ENCODE measurements around the gene RARA.
"Not testable (repeated sequence)": the region's sequence is repeated elsewhere in the genome, so short reads cannot be mapped to it uniquely, and the experiment has no call there.

RARA gene

DNA sequence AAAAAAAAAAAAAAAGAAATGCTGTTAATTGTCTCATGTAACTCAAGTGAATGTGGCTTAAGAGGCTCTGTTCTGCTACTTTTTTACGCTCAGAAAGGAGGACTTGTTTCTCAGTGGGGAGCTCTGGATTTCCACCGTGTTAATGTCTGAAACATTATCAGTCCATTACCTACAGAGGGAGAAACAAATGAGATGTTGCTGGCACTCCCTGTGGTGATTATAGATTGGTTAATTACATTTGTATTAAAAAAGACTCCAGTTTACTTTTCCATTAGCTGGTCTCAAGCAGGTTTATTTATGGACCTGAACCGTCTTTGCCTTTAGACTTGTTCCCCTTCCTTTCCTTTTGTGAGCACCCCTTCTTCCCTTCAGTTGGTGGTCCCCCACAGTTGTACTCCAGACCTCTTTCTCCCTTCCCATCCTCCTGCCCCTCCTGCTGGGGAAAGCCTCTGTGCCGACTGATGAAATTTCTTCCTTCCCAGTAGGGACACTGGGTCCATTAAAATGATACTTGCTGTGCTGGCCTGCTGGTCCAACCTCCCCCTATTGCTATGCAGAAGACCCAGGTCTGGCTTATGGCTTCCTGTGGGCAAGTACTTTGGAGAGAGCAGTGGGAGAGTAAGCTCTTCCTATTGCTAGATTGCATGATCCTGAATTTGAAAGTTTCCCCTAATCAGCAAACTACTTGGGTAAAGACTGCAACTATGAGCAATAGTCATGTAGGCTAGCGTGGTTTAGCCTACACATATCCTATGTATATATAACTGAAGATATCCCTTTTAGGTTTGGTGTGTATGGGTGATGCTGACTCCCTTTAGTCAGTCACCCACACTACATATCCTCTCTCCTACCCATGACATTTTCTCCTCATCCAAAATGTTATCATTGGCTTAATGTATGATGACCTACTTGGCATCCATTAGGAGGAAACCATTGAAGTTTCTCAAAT lies 13.2 kb upstream of the RARA start:
- Histone ChIP-seq H3K9me2 (replicated peaks; ENCODE audit: low read depth, low read length) (no peaks in the 10 kb centered on the region), H3K27me3 (ENCODE audit: insufficient read depth, low read length, poor library complexity, severe bottlenecking) (no peaks in the 10 kb centered on the region), H3K4me1 (ENCODE audit: insufficient read depth, low read length, poor library complexity, severe bottlenecking) (peaks cover 34% of the 10 kb centered on the region), H3K4me2 (ENCODE audit: low read depth, low read length, poor library complexity, severe bottlenecking) (peak overlapping the region; percentile 18), H3K79me2 (ENCODE audit: insufficient read depth, low read length) (peaks cover 46% of the 10 kb centered on the region), H3K9me3 (ENCODE audit: insufficient read depth, low read depth, low read length) (no peaks in the 10 kb centered on the region), H3K4me3 (ENCODE audit: low read length, poor library complexity, severe bottlenecking) (no peak overlapping the region), H2AFZ (ENCODE audit: low read length) (no peak overlapping the region), H4K20me1 (ENCODE audit: insufficient read depth, low read length, poor library complexity, severe bottlenecking) (peaks cover 21% of the 10 kb centered on the region), H3K9ac (ENCODE audit: low read depth, low read length, poor library complexity, severe bottlenecking) (peak overlapping the region; percentile 35), H3F3A (ENCODE audit: low read depth) (no peaks in the 10 kb centered on the region), H3K36me3 (ENCODE audit: insufficient read depth, low read length) (peaks cover 68% of the 10 kb centered on the region; the same call in 1 of the 2 replicates)
- no peak for TF ChIP-seq EZH2phosphoT487 (IDR thresholded peaks at IDR 0.05; ENCODE audit: borderline replicate concordance)
- TF ChIP-seq, protein P1, sequence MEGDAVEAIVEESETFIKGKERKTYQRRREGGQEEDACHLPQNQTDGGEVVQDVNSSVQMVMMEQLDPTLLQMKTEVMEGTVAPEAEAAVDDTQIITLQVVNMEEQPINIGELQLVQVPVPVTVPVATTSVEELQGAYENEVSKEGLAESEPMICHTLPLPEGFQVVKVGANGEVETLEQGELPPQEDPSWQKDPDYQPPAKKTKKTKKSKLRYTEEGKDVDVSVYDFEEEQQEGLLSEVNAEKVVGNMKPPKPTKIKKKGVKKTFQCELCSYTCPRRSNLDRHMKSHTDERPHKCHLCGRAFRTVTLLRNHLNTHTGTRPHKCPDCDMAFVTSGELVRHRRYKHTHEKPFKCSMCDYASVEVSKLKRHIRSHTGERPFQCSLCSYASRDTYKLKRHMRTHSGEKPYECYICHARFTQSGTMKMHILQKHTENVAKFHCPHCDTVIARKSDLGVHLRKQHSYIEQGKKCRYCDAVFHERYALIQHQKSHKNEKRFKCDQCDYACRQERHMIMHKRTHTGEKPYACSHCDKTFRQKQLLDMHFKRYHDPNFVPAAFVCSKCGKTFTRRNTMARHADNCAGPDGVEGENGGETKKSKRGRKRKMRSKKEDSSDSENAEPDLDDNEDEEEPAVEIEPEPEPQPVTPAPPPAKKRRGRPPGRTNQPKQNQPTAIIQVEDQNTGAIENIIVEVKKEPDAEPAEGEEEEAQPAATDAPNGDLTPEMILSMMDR (conservative IDR thresholded peaks at IDR 0.05; ENCODE audit: low read length) = no peak

DNA sequence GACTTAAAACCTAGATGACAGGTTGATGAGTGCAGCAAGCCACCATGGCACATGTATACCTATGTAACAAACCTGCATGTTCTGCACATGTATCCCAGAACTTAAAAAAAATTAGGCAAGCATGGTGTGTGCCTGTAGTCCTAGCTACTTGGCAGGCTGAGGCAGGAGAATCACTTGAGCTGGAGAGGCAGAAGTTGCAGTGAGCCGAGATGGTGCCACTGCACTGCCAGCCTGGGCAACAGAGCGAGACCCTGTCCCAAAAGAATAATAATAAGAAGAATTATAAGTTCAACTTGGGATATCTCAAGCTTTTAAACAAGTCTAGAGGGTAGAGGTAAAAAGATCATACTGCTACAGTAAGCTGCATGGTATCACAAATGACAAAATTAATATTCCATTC lies 11.5 kb upstream of the RARA start:
- H3K4me2 ChIP-seq (ENCODE audit: low read depth, low read length, poor library complexity, severe bottlenecking) = no peak overlapping the region
- H3K27me3 ChIP-seq (ENCODE audit: insufficient read depth, low read length, poor library complexity, severe bottlenecking) = no peaks in the 10 kb centered on the region
- no peak overlapping the region for H3K4me3 ChIP-seq (ENCODE audit: low read length, poor library complexity, severe bottlenecking)
- H3K79me2 ChIP-seq (ENCODE audit: insufficient read depth, low read length) = peaks cover 31% of the 10 kb centered on the region
- peaks cover 77% of the 10 kb centered on the region; the same call in 1 of the 2 replicates for H3K36me3 ChIP-seq (ENCODE audit: insufficient read depth, low read length)
- no peaks in the 10 kb centered on the region for H3K9me3 ChIP-seq (ENCODE audit: insufficient read depth, low read depth, low read length)
- H3K9ac ChIP-seq (ENCODE audit: low read depth, low read length, poor library complexity, severe bottlenecking) = no peak overlapping the region
- no peaks in the 10 kb centered on the region for H3F3A ChIP-seq (ENCODE audit: low read depth)
- H3K9me2 ChIP-seq (replicated peaks; ENCODE audit: low read depth, low read length) = no peaks in the 10 kb centered on the region
- no peak for TF ChIP-seq EZH2phosphoT487 (IDR thresholded peaks at IDR 0.05; ENCODE audit: borderline replicate concordance)
- TF ChIP-seq, protein P1 (conservative IDR thresholded peaks at IDR 0.05; ENCODE audit: low read length) = no peak
- H3K4me1 ChIP-seq (ENCODE audit: insufficient read depth, low read length, poor library complexity, severe bottlenecking) = peaks cover 28% of the 10 kb centered on the region
- H2AFZ ChIP-seq (ENCODE audit: low read length) = no peak overlapping the region
- H4K20me1 ChIP-seq (ENCODE audit: insufficient read depth, low read length, poor library complexity, severe bottlenecking) = peaks cover 14% of the 10 kb centered on the region

DNA sequence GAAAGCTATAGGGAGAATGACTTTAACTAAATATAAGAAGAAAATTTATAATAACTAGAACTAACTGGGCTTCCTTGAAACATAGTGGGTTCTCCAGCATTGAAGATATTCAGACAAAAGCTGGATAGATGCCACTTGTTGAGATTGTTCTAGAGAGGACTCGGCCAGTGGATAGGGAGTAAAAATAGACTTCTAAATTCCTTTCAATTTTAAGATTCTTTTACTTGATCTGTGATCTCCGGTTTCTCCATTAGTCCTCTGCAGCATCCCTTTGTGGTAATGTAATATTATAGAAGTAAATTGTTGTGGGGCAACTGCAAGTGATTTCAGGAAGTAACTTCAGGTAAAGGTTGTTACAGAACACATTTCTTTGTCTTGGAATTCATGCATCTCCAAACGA lies 10.3 kb upstream of the RARA start:
- no peak overlapping the region for H3K9ac ChIP-seq (ENCODE audit: low read depth, low read length, poor library complexity, severe bottlenecking)
- no peaks in the 10 kb centered on the region for H3K9me3 ChIP-seq (ENCODE audit: insufficient read depth, low read depth, low read length)
- H3K4me1 ChIP-seq (ENCODE audit: insufficient read depth, low read length, poor library complexity, severe bottlenecking) = peaks cover 30% of the 10 kb centered on the region
- peaks cover 74% of the 10 kb centered on the region; the same call in 1 of the 2 replicates for H3K36me3 ChIP-seq (ENCODE audit: insufficient read depth, low read length)
- peaks cover 14% of the 10 kb centered on the region for H4K20me1 ChIP-seq (ENCODE audit: insufficient read depth, low read length, poor library complexity, severe bottlenecking)
- H3K27me3 ChIP-seq (ENCODE audit: insufficient read depth, low read length, poor library complexity, severe bottlenecking) = no peaks in the 10 kb centered on the region
- no peaks in the 10 kb centered on the region for H3K9me2 ChIP-seq (replicated peaks; ENCODE audit: low read depth, low read length)
- H3K79me2 ChIP-seq (ENCODE audit: insufficient read depth, low read length) = peaks cover 29% of the 10 kb centered on the region
- no peak overlapping the region for H2AFZ ChIP-seq (ENCODE audit: low read length)
- H3F3A ChIP-seq (ENCODE audit: low read depth) = no peaks in the 10 kb centered on the region
- no peak overlapping the region for H3K4me2 ChIP-seq (ENCODE audit: low read depth, low read length, poor library complexity, severe bottlenecking)
- TF ChIP-seq, protein P1 (conservative IDR thresholded peaks at IDR 0.05; ENCODE audit: low read length) = no peak
- no peak for TF ChIP-seq EZH2phosphoT487 (IDR thresholded peaks at IDR 0.05; ENCODE audit: borderline replicate concordance)
- H3K4me3 ChIP-seq (ENCODE audit: low read length, poor library complexity, severe bottlenecking) = no peak overlapping the region

DNA sequence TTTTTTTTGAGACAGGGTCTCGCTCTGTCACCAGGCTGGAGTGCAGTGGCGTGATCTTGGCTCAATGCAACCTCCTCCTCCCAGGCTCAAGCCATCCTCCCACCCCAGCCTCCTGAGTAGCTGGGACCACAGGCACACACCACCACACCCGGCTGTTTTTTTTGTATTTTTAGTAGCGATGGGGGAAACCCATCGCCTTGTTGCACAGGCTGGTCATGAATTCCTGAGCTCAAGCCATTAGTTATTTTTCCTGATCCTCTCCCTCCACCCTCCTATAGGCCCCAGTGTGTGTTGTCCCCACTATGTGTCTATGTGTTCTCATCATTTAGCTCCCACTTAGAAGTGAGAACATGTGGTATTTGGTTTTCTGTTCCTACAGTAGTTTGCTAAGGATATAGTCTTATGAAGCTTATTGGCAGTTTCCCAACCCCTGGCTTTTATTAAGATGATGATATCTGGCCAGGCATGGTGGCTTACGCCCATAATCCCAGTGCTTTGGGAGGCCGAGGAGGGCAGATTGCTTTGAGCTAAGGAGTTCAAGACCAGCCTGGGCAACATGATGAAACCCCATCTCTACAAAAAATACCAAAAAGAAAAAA lies 9.7 kb upstream of the RARA start:
- Histone ChIP-seq H3K79me2 (ENCODE audit: insufficient read depth, low read length) (peaks cover 29% of the 10 kb centered on the region), H3K4me1 (ENCODE audit: insufficient read depth, low read length, poor library complexity, severe bottlenecking) (peaks cover 30% of the 10 kb centered on the region)
- H3K4me2 ChIP-seq (ENCODE audit: low read depth, low read length, poor library complexity, severe bottlenecking) = not testable (repeated sequence)

More for the DNA sequence above, 9.7 kb upstream of the RARA start:
- not testable (repeated sequence) for H2AFZ ChIP-seq (ENCODE audit: low read length); H3F3A ChIP-seq (ENCODE audit: low read depth); H4K20me1 ChIP-seq (ENCODE audit: insufficient read depth, low read length, poor library complexity, severe bottlenecking); H3K27me3 ChIP-seq (ENCODE audit: insufficient read depth, low read length, poor library complexity, severe bottlenecking); H3K9ac ChIP-seq (ENCODE audit: low read depth, low read length, poor library complexity, severe bottlenecking); H3K9me2 ChIP-seq (replicated peaks; ENCODE audit: low read depth, low read length); H3K4me3 ChIP-seq (ENCODE audit: low read length, poor library complexity, severe bottlenecking); H3K9me3 ChIP-seq (ENCODE audit: insufficient read depth, low read depth, low read length)
- H3K36me3 ChIP-seq (ENCODE audit: insufficient read depth, low read length) = peaks cover 69% of the 10 kb centered on the region; the same call in 1 of the 2 replicates
